ENCODE results near the gene ATXN7L1. TPM values are rescaled to one million over a fixed set of nuclear protein-coding genes. Genes with fewer than 3 reads are reported as not detected.
A peak's percentile ranks its signal among the peaks of the same experiment; 100 is the strongest.

Gene ATXN7L1, protein sequence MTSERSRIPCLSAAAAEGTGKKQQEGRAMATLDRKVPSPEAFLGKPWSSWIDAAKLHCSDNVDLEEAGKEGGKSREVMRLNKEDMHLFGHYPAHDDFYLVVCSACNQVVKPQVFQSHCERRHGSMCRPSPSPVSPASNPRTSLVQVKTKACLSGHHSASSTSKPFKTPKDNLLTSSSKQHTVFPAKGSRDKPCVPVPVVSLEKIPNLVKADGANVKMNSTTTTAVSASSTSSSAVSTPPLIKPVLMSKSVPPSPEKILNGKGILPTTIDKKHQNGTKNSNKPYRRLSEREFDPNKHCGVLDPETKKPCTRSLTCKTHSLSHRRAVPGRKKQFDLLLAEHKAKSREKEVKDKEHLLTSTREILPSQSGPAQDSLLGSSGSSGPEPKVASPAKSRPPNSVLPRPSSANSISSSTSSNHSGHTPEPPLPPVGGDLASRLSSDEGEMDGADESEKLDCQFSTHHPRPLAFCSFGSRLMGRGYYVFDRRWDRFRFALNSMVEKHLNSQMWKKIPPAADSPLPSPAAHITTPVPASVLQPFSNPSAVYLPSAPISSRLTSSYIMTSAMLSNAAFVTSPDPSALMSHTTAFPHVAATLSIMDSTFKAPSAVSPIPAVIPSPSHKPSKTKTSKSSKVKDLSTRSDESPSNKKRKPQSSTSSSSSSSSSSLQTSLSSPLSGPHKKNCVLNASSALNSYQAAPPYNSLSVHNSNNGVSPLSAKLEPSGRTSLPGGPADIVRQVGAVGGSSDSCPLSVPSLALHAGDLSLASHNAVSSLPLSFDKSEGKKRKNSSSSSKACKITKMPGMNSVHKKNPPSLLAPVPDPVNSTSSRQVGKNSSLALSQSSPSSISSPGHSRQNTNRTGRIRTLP
- 1 to 10 TPM; 9.5 to 9.7 TPM for total RNA-seq
- long read RNA-seq, donor 1, partial matches to known transcripts, result 0 of 1 reads
- long read RNA-seq, donor 1, other reads (novel, unspliced or antisense), result 1 of 1 reads
- long read RNA-seq, donor 2, partial matches to known transcripts, result 0 of 1 reads
- long read RNA-seq, donor 2, other reads (novel, unspliced or antisense), result 1 of 1 reads

GRCh38 chr7:105876091-105876963 lies at the start of gene ATXN7L1:
TSS of gene ATXN7L1 (minus strand) at chr7:105876599. CDS start at chr7:105876558, 41 bp downstream.
- intact Hi-C loops (cut with DNase I), result loop anchor here in 1 of 2 donors (10.0 kb wide), 1 partner anchor 92 kb away; no protein-coding TSS in a partner anchor
- DNase-seq (ENCODE audit: low spot score), result peak; percentile 97

- intact Hi-C loops (cut with DNase I), result no loop called here
- DNase-seq (ENCODE audit: low spot score), result no peak
Measured at GRCh38 chr7:105926131-105926530, 49.7 kb upstream of the ATXN7L1 start.

GRCh38 chr7:105924945-105925344 lies 48.5 kb upstream of the ATXN7L1 start:
- DNase-seq (ENCODE audit: low spot score), result no peak
- intact Hi-C loops (cut with DNase I), result no loop called here

DNA sequence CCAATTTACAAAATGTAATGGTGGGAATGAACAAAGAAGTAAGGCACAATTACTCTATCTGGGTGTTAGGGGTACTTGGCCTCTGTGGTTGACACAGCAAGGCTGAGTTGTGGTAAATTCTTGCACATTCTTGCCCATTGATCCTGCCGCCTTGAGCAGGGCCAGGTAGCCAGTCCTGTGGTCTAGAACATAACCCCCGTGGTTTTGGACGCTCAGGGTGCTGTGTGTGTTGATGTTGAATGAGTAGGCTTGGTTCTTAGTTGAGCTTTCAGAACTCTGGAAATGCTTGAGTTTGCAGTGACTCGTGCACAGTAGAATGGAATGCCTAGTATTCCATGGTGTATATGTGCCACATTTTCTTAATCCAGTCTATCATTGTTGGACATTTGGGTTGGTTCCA lies 44.4 kb upstream of the ATXN7L1 start:
- intact Hi-C loops (cut with DNase I), result no loop called here
- DNase-seq (ENCODE audit: low spot score), result no peak

DNA sequence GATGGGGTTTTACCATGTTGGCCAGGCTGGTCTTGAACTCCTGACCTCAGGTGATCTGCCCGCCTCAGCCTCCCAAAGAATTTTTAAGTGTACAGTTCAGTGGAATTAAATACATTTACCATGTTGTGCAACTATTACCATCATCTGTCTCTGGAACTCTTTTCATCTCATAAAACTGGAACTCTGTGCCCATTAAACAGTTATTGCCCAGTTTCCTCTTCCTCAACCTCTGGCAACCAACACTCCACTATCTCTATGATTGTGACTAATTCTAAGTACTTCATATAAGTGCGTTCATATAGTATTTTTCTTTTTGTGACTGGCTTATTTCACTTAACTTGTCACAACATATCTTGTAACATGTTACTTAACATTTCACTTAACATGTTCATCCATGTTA lies 41.3 kb upstream of the ATXN7L1 start:
- intact Hi-C loops (cut with DNase I), result no loop called here
- DNase-seq (ENCODE audit: low spot score), result no peak

GRCh38 chr7:105916603-105917002 lies 40.2 kb upstream of the ATXN7L1 start:
- no peak for DNase-seq (ENCODE audit: low spot score)
- intact Hi-C loops (cut with DNase I), result no loop called here

DNA sequence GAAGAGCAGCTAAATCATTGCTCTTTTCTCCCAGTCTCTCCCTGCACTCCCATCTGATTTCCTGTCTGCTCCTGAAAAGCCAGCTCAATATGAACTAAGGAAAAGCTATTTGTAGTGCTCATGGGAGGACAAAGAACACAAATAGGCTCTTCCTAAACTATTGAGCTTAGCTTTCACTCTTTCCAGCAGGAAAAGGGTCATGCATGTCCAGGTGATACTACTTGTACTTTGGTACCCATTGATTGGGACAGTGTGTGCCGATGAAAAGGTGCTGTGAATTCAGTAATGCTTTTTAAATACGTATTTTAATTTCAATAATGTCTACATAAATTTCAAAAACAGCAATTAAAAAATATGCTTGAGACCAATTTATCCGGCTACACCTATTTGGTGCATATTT lies 37.5 kb upstream of the ATXN7L1 start:
- no peak for DNase-seq (ENCODE audit: low spot score)
- intact Hi-C loops (cut with DNase I), result no loop called here

- intact Hi-C loops (cut with DNase I), result no loop called here
- no peak for DNase-seq (ENCODE audit: low spot score)
Measured at GRCh38 chr7:105911961-105912575, 35.7 kb upstream of the ATXN7L1 start.

DNA sequence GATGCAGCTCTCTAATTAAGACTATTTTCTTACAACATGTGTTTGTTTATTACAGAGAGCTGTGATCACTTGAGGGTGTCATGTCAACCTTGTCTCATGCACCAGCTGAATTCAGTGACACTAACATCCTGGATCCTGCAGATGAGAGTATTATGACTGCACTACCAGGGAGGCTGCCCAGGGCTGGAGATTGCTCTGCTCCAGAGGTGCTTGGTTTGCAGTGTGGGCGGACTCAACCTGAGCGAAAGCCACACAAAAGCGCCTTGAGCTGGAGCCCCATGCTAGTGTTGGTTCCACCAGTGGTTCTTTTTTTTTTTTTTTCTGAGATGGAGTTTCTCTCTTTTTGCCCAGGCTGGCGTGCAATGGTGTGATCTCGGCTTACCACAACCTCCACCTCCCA lies 33.8 kb upstream of the ATXN7L1 start:
- intact Hi-C loops (cut with DNase I), result no loop called here

DNA sequence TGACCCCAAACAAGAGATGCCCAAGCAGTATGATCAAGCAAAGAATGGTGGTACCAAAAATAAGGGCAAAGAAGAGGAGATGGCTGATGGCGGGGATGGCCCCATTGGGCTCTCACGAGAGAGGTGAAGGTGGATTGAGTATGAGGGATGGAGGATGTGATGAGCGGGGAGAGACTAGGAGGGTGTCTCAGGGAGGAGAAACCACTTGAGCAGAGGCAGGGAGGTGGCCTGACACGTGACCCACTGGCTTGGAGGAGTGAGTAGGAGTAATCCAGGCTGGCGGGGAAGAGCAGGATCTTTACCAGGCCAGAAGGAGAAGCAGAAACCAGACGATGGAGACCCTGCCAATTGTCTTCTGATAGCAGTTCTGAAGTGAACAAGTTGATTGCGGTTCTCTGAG lies 33.3 kb upstream of the ATXN7L1 start:
- DNase-seq (ENCODE audit: low spot score), result no peak
- intact Hi-C loops (cut with DNase I), result no loop called here

More for the DNA sequence above, 33.8 kb upstream of the ATXN7L1 start:
- no peak for DNase-seq (ENCODE audit: low spot score)

- intact Hi-C loops (cut with DNase I), result no loop called here
- no peak for DNase-seq (ENCODE audit: low spot score)
Measured at GRCh38 chr7:105907129-105907846, 30.9 kb upstream of the ATXN7L1 start.

DNA sequence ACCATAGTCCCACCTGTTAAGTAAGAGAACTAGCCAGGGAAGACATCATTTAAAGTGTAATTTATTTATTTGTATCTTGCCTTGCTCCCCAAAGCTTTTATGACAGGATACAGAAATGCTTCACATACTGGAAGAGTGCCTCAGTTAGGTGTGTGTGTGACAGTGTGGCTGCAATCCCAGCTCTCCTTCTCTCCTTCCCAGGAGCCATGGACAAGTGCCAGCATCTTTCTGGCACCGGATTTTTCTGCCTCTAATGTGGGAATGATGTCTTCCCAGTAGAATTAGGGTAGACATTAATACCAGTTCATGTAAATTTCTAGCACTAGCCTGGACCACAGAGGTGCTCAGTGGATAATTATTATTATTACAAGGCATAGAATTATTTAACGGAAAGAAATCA lies 30.3 kb upstream of the ATXN7L1 start:
- intact Hi-C loops (cut with DNase I), result no loop called here
- DNase-seq (ENCODE audit: low spot score), result no peak

- intact Hi-C loops (cut with DNase I), result no loop called here
- no peak for DNase-seq (ENCODE audit: low spot score)
Measured at GRCh38 chr7:105905910-105906568, 29.6 kb upstream of the ATXN7L1 start.

DNA sequence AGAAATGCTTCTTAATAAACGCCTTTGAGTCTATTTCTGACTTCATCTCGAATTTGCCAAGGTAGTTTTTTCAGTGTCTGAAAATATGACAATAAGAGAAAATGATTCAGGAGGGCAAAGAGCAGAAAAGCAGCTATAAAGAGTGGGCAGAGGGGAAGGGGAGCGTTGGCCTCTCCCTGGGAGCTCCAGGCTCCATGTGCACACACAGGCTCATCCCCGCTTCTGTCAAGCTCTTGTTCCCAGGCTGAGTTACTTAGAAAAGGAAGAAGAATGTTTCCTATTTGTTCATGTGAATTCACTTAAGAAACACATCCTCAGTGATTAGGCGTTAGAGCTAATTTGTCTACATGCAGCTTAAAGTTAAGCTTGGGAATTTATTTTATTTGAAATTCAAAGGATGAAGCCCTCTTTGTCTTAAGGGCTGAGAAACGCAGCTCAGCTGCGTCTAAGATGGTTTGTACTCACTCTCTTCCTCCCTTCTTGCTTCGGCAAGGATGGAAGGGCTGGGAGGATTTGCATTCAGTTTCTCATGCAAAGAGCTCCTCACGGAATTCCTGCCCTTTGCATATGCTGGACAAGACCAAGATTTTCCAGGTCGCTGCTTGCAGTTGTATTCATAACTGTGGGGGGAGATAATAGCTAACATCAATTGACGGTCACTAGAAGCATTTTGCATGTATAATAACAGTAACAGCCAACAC lies 29.0 kb upstream of the ATXN7L1 start:
- DNase-seq (ENCODE audit: low spot score), result no peak
- intact Hi-C loops (cut with DNase I), result no loop called here

DNA sequence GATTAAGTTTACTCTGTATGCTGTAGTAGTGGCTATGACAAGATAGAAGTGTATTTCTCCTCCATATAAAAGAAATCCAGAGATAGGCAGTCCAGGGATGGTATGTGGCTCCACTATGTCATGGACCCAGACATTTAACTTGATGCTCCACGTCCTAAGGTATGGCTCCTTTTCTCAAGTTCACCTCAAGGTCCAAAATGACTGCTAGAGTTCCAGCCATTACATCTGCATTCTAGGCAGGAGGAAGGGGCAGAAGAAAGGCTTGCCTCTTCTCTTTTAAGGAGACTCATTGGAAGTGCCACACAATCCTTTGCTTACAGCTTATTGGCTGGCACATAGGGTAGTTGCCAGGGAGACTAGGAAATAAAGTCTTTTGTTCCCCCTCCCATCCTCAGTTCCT lies 27.7 kb upstream of the ATXN7L1 start:
- DNase-seq (ENCODE audit: low spot score), result no peak
- intact Hi-C loops (cut with DNase I), result no loop called here

DNA sequence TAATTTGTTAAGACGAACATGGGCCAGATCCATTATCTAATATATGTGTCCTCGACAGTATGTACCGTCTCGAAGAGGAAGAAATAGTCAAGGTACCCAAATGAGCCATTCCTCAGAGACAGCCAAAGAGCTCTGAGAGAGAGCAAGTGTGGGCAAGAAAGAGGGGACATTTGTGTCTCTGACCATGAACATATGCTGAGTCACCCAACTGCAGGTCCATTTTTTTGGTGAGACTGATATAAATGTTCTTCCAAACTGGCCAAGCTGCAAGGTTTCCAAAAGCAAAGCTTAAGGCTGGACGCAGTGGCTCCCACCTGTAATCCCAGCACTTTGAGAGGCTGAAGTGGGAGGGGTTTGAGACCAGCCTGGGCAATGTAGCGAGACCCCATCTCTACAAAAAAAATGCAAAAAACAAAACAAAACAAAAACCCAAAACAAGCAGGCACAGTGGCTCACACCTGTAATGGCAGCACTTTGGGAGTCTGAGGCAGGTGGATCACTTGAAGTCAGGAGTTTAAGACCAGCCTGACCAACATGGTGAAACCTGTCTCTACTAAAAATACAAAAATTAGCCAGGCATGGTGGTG lies 26.0 kb upstream of the ATXN7L1 start:
- intact Hi-C loops (cut with DNase I), result no loop called here
- DNase-seq (ENCODE audit: low spot score), result no peak

- DNase-seq (ENCODE audit: low spot score), result no peak
Measured at GRCh38 chr7:105897999-105898398, 21.6 kb upstream of the ATXN7L1 start.

More at GRCh38 chr7:105897999-105898398, 21.6 kb upstream of the ATXN7L1 start:
- intact Hi-C loops (cut with DNase I), result no loop called here
